ENCODE measurements around the gene POC5.

Gene POC5

GRCh38 chr5:75659791-75660450, 57.3 kb downstream of the POC5 start:
- DNase-seq: no peak

- DNase-seq: no peak
Measured at GRCh38 chr5:75656311-75657003, 60.8 kb downstream of the POC5 start.

- no peak for DNase-seq
Measured at GRCh38 chr5:75654693-75655295, 62.4 kb downstream of the POC5 start.

GRCh38 chr5:75653521-75653920, 63.7 kb downstream of the POC5 start:
- DNase-seq: no peak

- DNase-seq: no peak
Measured at GRCh38 chr5:75651575-75652238, 65.5 kb downstream of the POC5 start.

- no peak for DNase-seq
Measured at GRCh38 chr5:75648712-75649111, 68.5 kb downstream of the POC5 start.

GRCh38 chr5:75640826-75641225, 76.4 kb downstream of the POC5 start:
- no peak for DNase-seq

- no peak for DNase-seq
Measured at GRCh38 chr5:75640395-75640794, 76.8 kb downstream of the POC5 start.

GRCh38 chr5:75639535-75640311, 77.5 kb downstream of the POC5 start:
- no peak for DNase-seq

GRCh38 chr5:75637949-75638348, 79.3 kb downstream of the POC5 start:
- no peak for DNase-seq

GRCh38 chr5:75632321-75632720, 84.9 kb downstream of the POC5 start:
- no peak for DNase-seq

- no peak for DNase-seq
Measured at GRCh38 chr5:75630875-75631274, 86.4 kb downstream of the POC5 start.

- no peak for DNase-seq
Measured at GRCh38 chr5:75627801-75628200, 89.4 kb downstream of the POC5 start.

- DNase-seq: no peak
Measured at GRCh38 chr5:75626959-75627358, 90.3 kb downstream of the POC5 start.

All from left hindlimb (tissue), 1 donor.